Ovary (tissue), 3 donors: Measurements from ENCODE around the gene LIMS4.
"Not testable (repeated sequence)": the region's sequence is repeated elsewhere in the genome, so short reads cannot be mapped to it uniquely, and the experiment has no call there.

ENCODE experiments used
- EP300 ChIP-seq: sonication (generic); formaldehyde crosslinking; IDR thresholded peaks from one replicate; pipeline ENCODE4 v1.6.1; 2017; ENCODE audit warnings: antibody characterized with exemption
- POLR2A ChIP-seq: fragments of 450-650 bp; IDR thresholded peaks from one replicate; pipeline ENCODE4 v1.6.1; 2017; ENCODE audit warnings: antibody characterized with exemption, mild to moderate bottlenecking, moderate library complexity
- TF ChIP-seq, protein P1 (sequence below), 3 donors: fragments of 450-650 bp in 2 of 3; fragments of 200-600 bp in 1 of 3; IDR thresholded peaks; one replicate each; pipeline versions ENCODE4 v1.5.1 to v1.8.0; 2016 to 2022; ENCODE audit warnings: antibody characterized with exemption in 3 of 3, mild to moderate bottlenecking in 1 of 3
- donor health status: DM: no; HTN: no; CAD: no.

DNA sequence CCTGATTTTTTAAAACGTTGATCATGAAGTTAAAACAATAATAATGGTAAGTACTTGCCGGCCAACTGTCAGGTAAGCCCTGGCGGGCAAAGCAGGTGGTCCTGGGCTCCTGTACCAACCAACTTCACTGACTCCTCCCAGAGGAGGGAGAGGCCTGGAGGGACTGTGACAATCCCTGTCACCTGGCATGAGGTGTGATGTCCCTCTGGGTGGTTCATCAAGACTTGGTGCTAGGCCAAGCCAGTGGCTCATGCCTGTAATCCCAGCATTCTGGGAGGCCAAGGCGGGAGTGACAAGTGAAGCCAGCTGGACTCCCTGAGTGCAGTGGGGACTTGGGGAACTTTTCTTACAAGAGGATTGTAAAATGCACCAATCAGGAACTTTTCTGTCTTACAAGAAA lies 48.2 kb downstream of the LIMS4 start:
- TF ChIP-seq, protein P1, sequence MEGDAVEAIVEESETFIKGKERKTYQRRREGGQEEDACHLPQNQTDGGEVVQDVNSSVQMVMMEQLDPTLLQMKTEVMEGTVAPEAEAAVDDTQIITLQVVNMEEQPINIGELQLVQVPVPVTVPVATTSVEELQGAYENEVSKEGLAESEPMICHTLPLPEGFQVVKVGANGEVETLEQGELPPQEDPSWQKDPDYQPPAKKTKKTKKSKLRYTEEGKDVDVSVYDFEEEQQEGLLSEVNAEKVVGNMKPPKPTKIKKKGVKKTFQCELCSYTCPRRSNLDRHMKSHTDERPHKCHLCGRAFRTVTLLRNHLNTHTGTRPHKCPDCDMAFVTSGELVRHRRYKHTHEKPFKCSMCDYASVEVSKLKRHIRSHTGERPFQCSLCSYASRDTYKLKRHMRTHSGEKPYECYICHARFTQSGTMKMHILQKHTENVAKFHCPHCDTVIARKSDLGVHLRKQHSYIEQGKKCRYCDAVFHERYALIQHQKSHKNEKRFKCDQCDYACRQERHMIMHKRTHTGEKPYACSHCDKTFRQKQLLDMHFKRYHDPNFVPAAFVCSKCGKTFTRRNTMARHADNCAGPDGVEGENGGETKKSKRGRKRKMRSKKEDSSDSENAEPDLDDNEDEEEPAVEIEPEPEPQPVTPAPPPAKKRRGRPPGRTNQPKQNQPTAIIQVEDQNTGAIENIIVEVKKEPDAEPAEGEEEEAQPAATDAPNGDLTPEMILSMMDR (IDR thresholded peaks at IDR 0.05) = not testable (repeated sequence)
- TF ChIP-seq EP300, POLR2A: not testable (repeated sequence)
